Fibroblast of peridontal ligament (primary cell): ENCODE results near the gene ING5.

Experiments used
- DNase-seq: peaks from one replicate; pipeline ENCODE4 v3.0.0-alpha.2; 2010; ENCODE audit errors: extremely low read depth

The ING5 gene

GRCh38 chr2:241672243-241673188 lies 29.3 kb upstream of the ING5 start:
- DNase-seq = no peak

DNA sequence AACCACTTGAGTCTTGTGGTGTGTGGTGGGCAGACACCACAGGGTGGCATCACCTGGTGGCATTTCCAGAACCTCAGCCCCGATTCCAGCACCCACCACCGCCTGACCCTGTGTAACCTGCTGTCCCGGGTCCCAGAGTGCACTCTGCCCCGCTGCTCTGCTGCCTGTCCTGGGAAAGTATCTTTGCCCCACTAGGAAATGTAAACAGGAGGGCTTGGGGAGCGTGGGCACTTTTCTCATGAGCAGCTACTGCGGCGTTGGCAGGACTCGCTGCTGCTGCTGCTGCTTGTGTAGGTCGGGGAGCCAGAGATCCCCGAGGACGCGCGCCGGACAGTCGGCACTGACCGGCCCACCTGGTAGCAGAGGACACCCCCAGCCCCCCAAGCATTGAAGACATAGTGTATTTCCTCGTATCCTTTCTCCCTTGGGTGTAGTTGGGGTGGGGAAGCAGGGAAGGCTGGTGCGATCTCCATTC lies 28.6 kb upstream of the ING5 start:
- no peak for DNase-seq

DNA sequence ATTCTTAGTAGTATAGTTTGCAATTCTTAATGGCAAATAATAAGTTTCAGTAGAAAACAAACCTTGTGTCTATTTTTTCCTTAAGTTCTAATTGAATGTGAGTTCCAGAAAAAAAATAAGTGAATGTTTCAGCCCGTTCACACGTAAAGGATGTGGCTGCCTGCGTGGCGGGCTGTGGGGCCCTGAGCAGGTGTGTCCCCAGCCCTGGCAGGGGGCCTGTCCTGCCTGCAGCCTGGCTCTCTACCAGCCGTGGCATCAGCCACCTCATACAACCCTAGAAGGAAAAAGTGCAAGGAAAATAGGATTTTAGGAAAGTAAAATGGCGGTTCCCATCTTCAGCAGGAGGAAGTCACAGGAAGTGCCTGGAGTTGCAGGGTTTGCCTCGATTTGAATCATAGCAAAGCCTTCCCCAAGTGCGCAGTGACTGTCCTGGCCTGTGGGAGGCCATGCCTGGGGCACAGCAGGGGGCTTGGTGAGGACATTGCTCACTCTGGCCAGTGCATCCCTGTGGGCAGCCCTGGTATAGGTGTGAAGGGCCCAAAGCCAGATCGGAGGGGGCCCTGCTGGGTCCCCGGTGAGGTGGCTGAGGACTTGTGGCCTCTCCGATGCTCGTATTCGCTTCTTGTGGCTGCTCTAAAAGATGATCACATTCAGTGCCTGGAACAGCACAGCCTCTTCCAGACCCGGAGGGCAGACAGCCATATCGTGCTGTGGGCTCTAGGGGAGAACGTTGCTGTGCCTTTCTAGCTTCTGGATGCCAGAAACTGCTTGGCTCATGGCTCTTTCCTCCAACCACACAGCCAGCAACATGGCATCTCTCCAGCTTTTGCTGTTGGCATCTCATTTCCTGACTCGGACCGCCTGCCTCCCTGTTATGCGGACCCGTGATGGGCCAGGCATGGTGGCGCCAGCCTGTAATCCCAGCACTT lies 27.8 kb upstream of the ING5 start:
- peak; percentile 38 for DNase-seq

DNA sequence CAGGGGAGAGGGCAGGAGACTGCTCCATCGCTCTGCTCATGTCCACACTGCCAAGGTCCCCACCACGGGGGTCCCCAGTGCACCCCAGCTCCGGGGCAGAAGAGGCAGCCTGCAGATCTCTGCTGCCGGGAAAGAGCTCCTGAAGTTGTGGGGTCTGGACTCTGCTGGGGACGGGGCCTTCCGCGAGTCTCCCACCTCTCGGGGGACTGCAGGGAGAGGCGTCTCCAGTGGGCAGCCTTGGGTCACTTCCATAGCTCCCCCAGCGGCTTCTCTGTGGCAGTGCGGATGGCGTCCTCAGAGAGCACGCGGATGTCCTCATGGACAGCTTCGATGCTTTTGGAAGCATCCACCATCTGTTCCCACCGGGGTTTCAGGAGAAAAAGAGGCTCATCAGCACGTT lies 26.0 kb upstream of the ING5 start:
- DNase-seq = no peak

DNA sequence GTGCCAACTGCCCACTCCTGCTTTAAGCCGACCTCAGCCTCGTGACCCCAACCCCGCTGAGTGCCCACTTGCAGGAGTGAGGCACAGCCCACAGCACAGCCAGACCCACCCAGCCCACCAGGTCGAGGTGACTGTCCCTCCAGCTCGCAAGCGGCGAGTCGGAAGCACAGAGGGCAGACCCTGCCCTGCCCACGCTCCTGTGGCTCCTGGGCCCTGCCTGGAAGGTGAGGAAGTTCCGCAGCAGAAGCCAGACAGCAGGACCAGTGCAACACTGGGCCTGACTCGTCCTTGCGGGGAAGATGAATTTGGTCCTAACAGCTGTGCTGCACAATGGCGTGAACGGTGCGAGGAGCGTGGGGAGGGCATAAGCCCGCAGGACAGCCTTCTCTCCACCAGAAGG lies 25.2 kb upstream of the ING5 start:
- no peak for DNase-seq

- no peak for DNase-seq
These were observed 24.4 kb upstream of the ING5 start for GRCh38 chr2:241677392-241677791.

DNA sequence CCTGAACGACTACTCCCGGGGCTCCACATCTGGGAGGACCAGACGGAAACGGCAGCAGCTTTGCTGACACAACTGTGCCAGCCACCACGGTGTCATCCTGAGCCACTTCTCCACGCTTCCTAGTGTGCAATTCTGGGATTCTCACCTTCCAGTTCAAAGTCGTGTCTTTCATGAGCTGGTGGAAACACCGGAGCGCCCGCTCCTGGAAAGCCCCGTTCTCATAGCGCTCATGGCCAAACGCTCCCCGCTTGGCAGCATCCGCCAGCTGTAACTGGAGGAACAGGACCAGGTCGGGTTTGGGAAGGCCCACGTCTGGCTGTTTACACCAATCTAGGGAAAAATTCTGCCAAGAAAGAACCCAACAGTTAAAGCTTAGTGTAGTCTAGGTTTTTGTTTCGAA lies 23.5 kb upstream of the ING5 start:
- no peak for DNase-seq

- DNase-seq = no peak
These were observed 22.9 kb upstream of the ING5 start for GRCh38 chr2:241678784-241679540.

DNA sequence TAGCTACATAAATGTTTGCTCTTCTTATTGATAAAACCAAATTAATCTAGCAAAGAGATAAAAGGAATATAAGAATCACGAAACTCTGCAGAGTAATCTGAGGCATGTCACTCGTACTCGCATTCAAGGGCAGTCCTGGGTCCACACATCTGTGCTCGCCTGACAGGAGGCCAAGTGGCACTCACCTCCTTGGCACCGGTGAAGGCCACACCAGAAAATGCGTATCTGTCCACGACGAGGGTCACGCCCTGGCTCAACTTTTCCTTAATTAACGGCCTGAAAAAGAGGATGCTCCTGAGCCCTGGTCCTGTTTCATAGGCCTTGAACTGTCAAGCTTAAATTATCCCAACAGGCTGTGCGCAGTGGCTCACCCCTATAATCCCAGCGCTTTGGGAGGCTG lies 21.8 kb upstream of the ING5 start:
- no peak for DNase-seq

DNA sequence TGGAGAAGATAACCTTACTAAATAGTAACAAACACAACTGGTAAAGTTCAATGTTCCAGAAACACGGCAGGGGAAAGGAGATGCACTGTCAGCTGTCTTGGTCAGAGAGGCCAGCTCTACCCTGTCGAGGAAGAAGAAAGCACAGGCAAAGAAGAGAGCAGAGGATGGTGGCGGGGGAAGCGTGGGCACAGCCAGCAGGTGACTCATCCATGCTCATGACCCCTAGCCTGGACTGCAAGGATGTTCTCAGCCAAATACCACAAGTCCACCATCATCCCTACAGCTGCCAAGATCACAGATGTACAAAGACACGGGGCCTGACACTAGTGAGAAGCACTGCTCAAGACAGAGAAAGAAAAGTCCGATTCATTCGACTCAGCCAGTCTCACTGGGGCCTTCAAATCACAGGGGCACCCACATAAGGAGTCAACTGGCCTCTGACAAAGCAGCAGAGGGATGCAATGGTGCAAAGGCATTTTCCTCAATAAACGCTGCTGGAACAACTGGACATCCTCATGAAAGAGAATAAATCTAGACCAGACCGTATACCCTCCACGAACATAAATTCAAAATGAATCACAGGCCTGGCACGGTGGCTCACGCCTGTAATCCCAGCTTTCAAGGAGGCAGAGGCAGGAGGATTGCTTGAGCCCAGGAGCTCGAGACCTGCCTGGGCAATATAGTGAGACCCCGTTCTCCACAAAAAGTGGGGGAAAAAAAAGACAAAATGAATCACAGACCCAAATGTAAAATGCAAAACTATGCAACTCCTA lies 20.8 kb upstream of the ING5 start:
- DNase-seq = peak; percentile 97

DNA sequence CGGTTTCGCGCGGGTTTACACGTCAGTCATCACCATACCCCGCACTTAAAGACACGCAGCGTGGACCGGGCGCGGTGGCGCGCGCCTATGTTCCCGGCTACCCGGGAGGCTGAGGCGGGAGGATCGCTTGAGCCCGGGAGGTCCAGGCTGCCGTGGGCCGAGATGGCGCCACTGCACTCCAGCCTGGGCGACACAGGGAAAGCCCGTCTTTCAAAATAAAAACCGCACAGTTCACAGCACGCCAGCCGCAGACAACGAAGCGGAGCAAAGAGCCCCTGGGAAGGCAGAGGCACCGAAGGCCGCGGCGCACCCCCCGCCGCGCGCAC lies 15.6 kb upstream of the ING5 start:
- DNase-seq = no peak

GRCh38 chr2:241686650-241687425 lies 15.0 kb upstream of the ING5 start, which contains the start of gene DTYMK:
TSS of gene DTYMK (minus strand) at chr2:241686815. CDS start at chr2:241686783, 32 bp downstream.
- DNase-seq = peak; percentile 91

GRCh38 chr2:241689306-241689705 lies 12.5 kb upstream of the ING5 start:
- DNase-seq = no peak

DNA sequence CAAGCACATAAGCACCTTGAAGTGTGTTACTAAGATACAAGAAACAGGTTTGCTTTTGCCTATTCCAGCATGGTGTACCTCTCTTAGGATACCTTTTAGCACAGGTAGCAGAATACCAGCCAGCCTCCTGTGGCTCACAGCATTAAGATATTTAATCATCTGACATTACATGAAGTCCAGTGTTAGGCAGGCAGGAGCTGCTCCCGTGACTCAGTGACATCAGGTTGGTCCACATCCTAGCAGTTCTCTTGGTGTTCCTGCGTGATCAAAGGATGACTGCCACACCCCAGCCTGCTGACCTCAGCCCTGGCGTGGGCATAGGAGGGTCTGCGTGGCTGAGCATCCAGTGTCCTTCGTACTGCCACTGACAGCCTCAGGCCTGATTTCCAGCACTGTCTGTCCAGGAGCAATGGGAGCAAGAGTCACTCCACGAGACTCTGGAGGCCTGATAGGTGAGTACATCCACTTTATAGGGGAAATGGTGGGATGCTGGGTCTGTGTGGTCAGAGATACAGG lies 11.6 kb upstream of the ING5 start:
- DNase-seq = no peak

GRCh38 chr2:241692448-241692847 lies 9.4 kb upstream of the ING5 start:
- peak; percentile 67 for DNase-seq

DNA sequence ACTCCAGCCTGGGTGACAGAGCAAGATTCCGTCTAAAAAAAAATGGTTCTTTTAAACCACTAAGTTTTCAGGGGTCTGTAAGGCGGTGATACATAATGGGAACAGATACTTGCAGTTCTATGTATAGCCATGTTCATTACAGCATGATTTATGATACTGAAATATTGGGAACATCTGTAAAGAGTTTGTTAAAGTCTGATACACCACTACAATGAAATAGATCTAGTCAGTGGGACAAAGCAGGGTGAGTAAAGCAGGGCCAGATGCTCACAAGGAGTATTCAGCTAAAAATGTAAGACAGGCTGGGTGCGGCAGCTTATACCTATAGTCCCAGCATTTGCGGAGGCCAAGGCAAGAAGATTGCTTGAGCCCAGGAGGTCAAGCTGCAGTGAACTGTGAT lies 6.2 kb upstream of the ING5 start:
- DNase-seq = no peak

DNA sequence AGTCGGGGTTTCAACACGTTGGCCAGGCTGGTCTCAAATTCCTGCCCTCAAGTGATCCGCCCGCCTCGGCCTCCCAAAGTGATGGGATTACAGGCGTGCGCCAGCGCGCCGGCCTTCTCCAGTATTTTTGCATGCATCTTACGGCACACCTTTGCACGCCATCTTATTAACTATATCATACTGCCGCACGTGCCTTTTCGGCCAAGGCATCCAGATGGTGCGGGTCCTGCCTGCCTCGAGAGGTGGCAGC lies 765 bp upstream of the ING5 start:
- peak; percentile 67 for DNase-seq

- peak; percentile 65 for DNase-seq
These were observed 554 bp downstream of the ING5 start for GRCh38 chr2:241702155-241703031.

- peak; percentile 32 for DNase-seq
These were observed 1.3 kb downstream of the ING5 start for GRCh38 chr2:241703032-241703604.
